Putamen (tissue), 1 donor: ENCODE data around the gene JPH3.

Source experiments
- DNase-seq: peaks from one replicate; pipeline ENCODE4 v3.0.0-alpha.2; 2016; ENCODE audit warnings: low spot score

The JPH3 gene

GRCh38 chr16:87626905-87627304, 24.6 kb downstream of the JPH3 start:
- DNase-seq = no peak

GRCh38 chr16:87627542-87628245, 25.4 kb downstream of the JPH3 start:
- no peak for DNase-seq

GRCh38 chr16:87628246-87628923, 26.1 kb downstream of the JPH3 start:
- no peak for DNase-seq

- no peak for DNase-seq
These were observed 26.6 kb downstream of the JPH3 start for GRCh38 chr16:87628940-87629339.

GRCh38 chr16:87631067-87631466, 28.8 kb downstream of the JPH3 start:
- no peak for DNase-seq

- DNase-seq = no peak
These were observed 32.1 kb downstream of the JPH3 start for GRCh38 chr16:87634411-87634810.

DNA sequence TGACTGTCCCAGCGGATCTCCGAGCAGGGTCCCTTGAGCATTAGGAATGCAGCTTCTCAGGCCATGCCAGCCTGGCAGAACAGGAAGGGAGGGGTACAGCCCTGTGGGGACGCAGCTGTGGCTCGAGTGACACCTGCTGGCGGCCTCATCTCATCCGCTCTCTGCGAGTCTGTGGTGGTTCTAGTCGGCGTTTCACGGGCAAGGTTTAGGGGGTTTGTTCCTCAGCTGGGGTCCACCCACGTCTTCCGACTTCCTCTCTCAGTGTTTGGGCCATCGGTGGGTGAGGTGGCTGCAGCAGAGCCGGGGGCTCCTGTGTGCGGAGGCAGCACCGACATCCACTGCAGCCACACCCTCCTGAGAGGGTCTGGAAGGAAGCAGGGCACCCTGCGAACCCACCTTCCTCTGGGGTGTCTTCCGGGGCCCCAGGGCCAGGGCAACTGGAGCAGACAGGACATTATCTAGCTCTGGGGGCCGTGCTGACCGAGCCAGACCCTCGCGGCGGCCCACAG, 33.3 kb downstream of the JPH3 start:
- peak; percentile 34 for DNase-seq

DNA sequence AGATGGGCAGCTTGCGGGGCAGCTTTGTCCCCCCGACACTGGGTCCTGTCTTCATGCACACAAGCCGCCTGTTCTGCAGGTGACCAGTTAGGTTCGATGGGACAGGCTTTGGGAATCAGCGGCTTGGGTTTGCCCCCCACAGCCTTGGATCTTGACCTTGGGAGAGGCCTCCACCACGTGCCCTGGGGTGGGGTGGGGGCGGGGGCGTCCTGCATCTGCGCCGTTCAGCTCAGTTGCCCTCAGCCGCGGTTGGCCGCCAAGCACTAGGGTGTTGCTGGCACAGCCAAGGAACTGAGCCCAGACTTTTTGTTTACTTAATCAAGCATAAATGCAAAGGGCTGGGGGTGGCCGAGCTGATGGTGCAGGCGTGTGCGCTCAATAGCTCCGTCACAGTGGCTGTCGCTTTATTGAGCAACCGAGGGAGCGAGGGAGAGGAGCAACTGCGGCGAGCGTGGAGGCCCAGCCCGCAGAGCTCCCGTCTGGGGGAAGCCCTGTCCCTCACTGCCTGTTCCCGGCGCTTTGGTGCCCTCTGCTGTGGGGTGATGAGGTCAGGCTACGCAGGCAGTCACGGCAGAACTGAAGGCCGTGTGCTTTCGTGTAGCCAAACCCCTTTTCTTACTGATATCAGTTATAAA, 33.9 kb downstream of the JPH3 start:
- DNase-seq = peak; percentile 73

- no peak for DNase-seq
These were observed 34.4 kb downstream of the JPH3 start for GRCh38 chr16:87636741-87637140.

GRCh38 chr16:87637357-87637756, 35.0 kb downstream of the JPH3 start:
- DNase-seq = no peak

GRCh38 chr16:87638736-87639135, 36.4 kb downstream of the JPH3 start:
- DNase-seq = no peak

DNA sequence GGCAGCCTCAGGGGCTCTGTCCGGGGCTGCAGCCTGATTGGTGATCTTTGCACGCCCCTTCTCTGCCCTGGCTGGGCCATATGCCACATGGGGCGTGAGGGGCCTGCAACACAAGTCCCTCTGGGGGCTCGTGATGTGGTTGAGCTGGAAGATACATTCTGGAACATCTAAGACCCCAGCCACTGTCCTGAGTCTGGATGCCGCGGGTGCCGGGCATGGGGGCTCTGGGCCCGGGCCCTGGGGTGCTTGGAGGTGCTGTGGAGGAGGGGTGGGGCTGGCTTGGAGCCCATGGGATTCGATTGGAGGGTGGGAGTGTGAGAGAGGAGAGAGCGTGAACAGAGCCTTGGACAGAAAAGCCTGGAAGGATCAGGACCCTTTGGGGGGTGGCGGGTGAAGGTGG, 39.4 kb downstream of the JPH3 start:
- no peak for DNase-seq

- DNase-seq = no peak
These were observed 40.2 kb downstream of the JPH3 start for GRCh38 chr16:87642491-87642890.

DNA sequence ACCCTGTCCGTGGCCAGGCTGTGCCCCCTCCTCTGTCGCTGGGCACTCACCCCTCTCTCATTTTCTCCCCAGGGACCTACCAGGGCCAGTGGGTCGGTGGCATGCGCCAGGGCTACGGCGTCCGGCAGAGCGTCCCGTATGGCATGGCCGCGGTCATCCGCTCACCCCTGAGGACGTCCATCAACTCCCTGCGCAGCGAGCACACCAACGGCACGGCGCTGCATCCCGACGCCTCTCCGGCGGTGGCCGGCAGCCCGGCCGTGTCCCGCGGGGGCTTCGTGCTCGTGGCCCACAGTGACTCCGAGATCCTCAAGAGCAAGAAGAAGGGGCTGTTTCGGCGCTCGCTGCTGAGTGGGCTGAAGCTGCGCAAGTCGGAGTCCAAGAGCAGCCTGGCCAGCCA, 41.9 kb downstream of the JPH3 start:
- no peak for DNase-seq

DNA sequence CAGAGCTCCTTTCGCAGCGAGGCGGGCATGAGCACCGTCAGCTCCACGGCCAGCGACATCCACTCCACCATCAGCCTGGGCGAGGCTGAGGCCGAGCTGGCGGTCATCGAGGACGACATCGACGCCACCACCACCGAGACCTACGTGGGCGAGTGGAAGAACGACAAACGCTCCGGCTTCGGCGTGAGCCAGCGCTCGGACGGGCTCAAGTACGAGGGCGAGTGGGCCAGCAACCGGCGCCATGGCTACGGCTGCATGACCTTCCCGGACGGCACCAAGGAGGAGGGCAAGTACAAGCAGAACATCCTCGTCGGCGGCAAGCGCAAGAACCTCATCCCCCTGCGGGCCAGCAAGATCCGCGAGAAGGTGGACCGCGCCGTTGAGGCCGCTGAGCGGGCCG, 42.3 kb downstream of the JPH3 start:
- DNase-seq = no peak

DNA sequence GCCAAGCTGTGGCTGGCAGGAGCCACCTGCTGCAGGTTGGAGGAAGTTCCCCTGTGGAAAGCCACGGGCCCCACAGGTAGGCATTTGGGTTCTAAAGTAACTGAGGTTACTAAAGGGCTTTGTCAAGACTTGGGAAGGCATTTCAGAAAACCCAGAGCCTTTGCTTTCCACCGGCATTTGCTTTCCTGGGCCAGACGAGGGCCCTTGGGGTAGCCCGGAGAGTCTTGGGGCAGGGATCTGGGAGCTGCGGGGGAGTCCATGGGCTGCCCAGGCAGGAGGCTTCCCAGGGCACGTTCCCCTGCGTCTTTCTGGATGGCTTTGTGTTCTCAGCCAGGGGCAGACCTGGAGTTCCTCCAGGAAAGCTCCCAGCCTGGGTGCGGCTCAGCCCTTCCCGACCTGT, 43.5 kb downstream of the JPH3 start:
- no peak for DNase-seq

- no peak for DNase-seq
These were observed 45.3 kb downstream of the JPH3 start for GRCh38 chr16:87647431-87648185.

DNA sequence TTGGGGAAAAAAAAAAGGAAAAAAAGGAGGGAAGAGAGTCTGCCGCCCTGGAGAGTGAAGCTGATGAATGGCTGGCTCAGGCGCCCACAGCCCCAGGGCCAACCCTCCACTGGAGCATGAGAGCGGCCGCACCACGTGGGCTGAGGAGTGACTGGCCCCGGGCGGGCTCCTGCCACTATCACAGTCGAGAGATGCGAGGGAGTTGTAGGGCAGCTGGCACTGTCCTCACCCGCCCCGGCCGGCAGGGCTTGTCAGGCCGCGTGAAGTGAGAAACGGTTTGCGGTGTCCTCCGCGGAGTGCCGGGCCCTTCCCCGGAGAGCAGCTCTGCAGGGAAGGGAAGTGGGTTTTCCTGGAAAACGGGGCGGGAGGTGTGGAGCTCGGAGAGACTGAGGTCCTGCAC, 45.9 kb downstream of the JPH3 start:
- DNase-seq = no peak

DNA sequence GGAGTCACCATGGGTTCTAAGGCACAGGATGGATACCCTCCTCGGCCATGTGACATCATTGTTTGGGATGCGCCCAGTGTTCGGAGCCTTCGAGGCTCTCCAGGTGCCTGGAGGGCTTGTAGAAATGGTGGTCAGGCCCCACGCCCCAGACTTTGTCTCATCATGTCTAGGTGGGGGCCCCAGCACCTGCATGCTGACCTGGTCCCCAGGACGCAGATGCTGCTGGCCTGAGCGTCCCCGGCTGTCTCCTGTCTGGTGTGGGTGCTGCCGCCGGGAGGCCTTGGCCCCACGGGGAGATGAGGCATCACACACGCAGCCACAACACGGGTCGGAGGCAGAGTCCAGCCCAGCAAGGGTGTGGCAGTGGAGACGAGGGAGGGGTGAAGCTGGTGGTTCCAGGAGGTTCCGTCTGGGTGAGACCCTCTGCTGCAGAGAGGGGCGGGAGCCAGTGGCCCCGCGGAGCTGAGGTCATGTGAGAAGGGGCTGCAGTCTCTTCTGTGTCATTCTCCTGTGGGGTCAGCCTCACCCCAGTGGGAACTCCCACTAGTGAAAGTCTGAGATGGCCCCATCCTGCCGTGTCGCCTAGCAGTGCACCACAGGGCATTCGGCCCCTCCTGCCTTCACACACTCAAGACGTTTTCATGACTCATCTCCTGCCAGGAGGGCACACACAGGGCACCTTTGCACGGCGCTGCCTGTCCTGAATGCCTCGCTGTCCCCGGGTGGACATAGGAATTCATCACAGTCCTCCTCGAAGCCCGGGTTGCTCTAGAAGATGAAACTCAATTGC, 46.6 kb downstream of the JPH3 start:
- DNase-seq = no peak

DNA sequence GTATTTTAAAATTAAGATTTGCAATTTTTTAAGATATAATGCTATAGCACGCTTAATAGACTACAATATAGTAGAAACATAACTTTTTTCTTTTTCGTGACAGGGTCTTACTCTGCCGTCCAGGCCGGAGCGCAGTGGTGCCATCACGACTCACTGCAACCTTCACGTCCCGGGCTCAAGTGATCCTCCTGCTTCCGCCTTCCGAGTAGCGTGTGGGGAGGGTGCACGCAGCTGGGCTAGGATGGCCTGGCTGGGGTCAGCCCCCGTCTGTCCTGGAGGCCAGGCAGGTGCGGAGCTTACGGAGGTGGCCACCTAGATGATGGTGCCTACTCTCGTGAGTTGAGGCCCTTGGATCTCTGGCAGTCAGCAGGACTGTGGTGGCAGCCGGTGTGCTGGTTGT, 50.1 kb downstream of the JPH3 start:
- DNase-seq = no peak

DNA sequence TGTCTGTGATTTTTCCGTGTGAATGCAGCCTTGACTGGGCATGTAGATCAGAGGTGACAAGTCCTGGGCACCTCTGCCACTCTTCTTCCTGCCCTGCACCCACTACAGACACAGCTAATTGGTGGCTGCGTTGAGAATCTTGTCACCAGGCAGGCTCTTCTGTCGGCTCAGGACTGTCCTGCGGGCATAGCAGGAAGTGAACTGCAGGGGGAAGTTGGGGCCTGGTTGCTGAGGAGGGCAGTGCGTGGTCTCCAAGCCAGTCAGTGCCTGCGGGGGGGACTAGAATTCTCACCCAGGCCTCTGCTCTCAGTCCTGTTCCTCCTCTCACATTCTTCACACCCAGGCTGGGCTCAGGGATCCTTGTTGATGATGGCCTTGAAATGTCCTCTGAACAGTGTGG, 50.5 kb downstream of the JPH3 start:
- DNase-seq = no peak

- no peak for DNase-seq
These were observed 50.9 kb downstream of the JPH3 start for GRCh38 chr16:87653234-87653633.
